OCI-LY7 (cell line): ENCODE measurements around the gene MUL1. TPM values are rescaled to one million over a fixed set of nuclear protein-coding genes. Genes with fewer than 3 reads are reported as not detected.
A peak's percentile ranks its signal among the peaks of the same experiment; 100 is the strongest.
"Not testable (repeated sequence)": the region's sequence is repeated elsewhere in the genome, so short reads cannot be mapped to it uniquely, and the experiment has no call there.

Experiments
- BruUV-seq: library from RNA; stranded (reverse); fragments of 400-500 nt; replicated peaks from 2 replicates; lab custom pipeline; 2021; lab: Mats Ljungman, UMichigan
- CTCF ChIA-PET: fragments of 300-600 bp; sonication (Branson Sonifier 250); formaldehyde crosslinking; loops from one replicate; lab custom pipeline; 2022; ENCODE audit warnings: antibody characterized with exemption; ENCODE audit not compliant: unreplicated experiment; lab: Charles Lee
- POLR2A ChIA-PET: fragments of 300-600 bp; sonication (Branson Sonifier 250); formaldehyde crosslinking; loops from one replicate; lab custom pipeline; 2022; ENCODE audit warnings: antibody characterized with exemption; lab: Charles Lee
- DNase-seq: peaks from one replicate; pipeline ENCODE4 v3.0.0-alpha.2; 2015; ENCODE audit warnings: low spot score
- H2AFZ ChIP-seq: fragments of 200-600 bp; sonication (generic), shearing (Covaris generic); 2 replicates; pipeline ENCODE4 v1.6.1; 2014; ENCODE audit warnings: mild to moderate bottlenecking, antibody characterized with exemption, low read length, moderate library complexity
- H3K27ac ChIP-seq: fragments of 200-600 bp; sonication (generic); 2 replicates; pipeline ENCODE4 v1.5.1; 2014; ENCODE audit warnings: mixed run types, low read depth, mild to moderate bottlenecking, moderate library complexity, low read length, inconsistent platforms; ENCODE audit not compliant: poor library complexity, severe bottlenecking
- H3K36me3 ChIP-seq: fragments of 200-600 bp; sonication (generic); 2 replicates; pipeline ENCODE4 v1.6.1; 2014; ENCODE audit warnings: mild to moderate bottlenecking, antibody characterized with exemption, low read length, moderate library complexity, mixed read lengths; ENCODE audit not compliant: insufficient read depth
- H3K4me1 ChIP-seq: fragments of 200-600 bp; sonication (generic); 2 replicates; pipeline ENCODE4 v1.5.1; 2014; ENCODE audit warnings: mild to moderate bottlenecking, low read length; ENCODE audit not compliant: insufficient read depth, poor library complexity, severe bottlenecking
- H3K4me2 ChIP-seq: fragments of 200-600 bp; sonication (generic); 2 replicates; pipeline ENCODE4 v1.6.1; 2014; ENCODE audit warnings: mild to moderate bottlenecking, low read length
- H3K4me3 ChIP-seq: fragments of 200-600 bp; sonication (generic); 2 replicates; pipeline ENCODE4 v1.5.1; 2014; ENCODE audit warnings: mild to moderate bottlenecking, low read depth, low read length; ENCODE audit not compliant: poor library complexity, severe bottlenecking
- H3K79me2 ChIP-seq: fragments of 200-600 bp; sonication (generic); 2 replicates; pipeline ENCODE4 v1.6.1; 2016; ENCODE audit warnings: low read depth, mild to moderate bottlenecking, low read length, moderate library complexity, mixed read lengths; ENCODE audit not compliant: insufficient read depth
- H3K9me2 ChIP-seq: fragments of 200-600 bp; sonication (generic); 2 replicates; pipeline ENCODE4 v1.6.1; 2016; ENCODE audit warnings: mild to moderate bottlenecking, low read length, mixed read lengths; ENCODE audit not compliant: insufficient read depth
- H3K9me3 ChIP-seq: fragments of 200-600 bp; sonication (generic); 2 replicates; pipeline ENCODE4 v1.6.1; 2014; ENCODE audit warnings: mild to moderate bottlenecking, mixed run types, low read length, mixed read lengths
- H4K20me1 ChIP-seq: fragments of 200-600 bp; sonication (generic); 2 replicates; pipeline ENCODE4 v1.6.1; 2014; ENCODE audit warnings: mild to moderate bottlenecking, antibody characterized with exemption, low read length, moderate library complexity, mixed read lengths; ENCODE audit not compliant: insufficient read depth
- EZH2phosphoT487 ChIP-seq: fragments of 200-600 bp; sonication (generic); IDR thresholded peaks from 2 replicates; pipeline ENCODE4 v1.6.1; 2018; ENCODE audit warnings: low read depth, borderline replicate concordance, mild to moderate bottlenecking, mixed run types, antibody characterized with exemption, low read length, moderate library complexity, mixed read lengths
- intact Hi-C: fragments of 100-400 bp; cut with micrococcal nuclease; formaldehyde crosslinking; loops from one replicate; pipeline ENCODE4 v1.10.0; 2022; ENCODE audit not compliant: unreplicated experiment
- total RNA-seq, 2 experiments: library from RNA; depleted of rRNA in 1 of 2; stranded (reverse); fragments of >200 nt in 1 of 2; shearing (Covaris generic) in 1 of 2; gene quantifications; 2 replicates each; pipeline ENCODE4 v1.2.3, GENCODE V29; 2014 to 2022
- TF ChIP-seq, protein P1 (sequence below): fragments of 200-600 bp; sonication (generic); conservative IDR thresholded peaks from 2 replicates; pipeline ENCODE4 v1.5.1; 2014; ENCODE audit warnings: mild to moderate bottlenecking, antibody characterized with exemption, low read length, moderate library complexity, mixed read lengths

MUL1 gene
- total RNA-seq, 2 experiments from 2014 or later: 16.3 to 25.2 TPM

DNA sequence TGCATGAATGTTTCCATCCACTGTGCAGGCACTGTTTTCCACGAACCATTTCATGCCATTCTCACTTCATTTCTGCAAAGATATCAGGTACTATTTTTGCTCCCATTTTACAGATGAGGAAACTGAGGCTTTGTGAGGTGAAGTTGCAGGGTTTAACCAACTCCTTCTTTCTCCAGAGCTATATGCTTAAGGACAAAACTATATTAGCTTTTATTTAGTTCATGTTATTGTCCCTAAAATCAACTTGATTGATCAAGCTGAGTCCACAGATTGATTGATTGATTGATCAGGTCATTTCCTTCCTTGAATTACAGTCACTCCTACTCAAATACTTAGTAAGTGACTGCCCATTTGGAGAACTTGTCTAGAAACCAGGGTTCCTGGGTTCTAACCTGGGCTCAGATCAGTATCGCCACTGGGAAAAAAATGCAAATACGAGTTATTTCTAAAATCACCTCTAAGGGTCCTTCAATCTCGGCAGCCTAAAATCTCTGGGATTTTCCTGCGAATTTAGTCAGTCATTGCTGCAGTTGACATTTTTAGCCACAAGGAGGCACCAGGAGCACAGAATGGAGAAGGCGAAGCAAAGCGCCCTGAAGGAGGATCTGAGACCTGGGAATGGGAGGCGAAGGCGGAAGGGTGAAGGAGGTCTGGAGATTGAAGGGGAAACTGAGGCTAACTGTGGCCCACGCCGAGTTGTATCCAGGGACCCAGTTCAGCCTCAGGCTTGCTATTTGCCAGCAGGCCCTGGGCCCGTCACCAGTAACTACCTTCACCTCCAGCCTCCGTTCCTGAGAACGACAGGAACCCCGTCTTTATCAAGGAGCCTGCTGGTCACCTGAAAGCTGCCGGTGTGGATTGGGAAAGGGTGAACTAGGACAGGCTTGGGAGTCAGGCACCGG, 14.3 kb upstream of the MUL1 start:
- TF ChIP-seq EZH2phosphoT487: no peak
- TF ChIP-seq, protein P1, sequence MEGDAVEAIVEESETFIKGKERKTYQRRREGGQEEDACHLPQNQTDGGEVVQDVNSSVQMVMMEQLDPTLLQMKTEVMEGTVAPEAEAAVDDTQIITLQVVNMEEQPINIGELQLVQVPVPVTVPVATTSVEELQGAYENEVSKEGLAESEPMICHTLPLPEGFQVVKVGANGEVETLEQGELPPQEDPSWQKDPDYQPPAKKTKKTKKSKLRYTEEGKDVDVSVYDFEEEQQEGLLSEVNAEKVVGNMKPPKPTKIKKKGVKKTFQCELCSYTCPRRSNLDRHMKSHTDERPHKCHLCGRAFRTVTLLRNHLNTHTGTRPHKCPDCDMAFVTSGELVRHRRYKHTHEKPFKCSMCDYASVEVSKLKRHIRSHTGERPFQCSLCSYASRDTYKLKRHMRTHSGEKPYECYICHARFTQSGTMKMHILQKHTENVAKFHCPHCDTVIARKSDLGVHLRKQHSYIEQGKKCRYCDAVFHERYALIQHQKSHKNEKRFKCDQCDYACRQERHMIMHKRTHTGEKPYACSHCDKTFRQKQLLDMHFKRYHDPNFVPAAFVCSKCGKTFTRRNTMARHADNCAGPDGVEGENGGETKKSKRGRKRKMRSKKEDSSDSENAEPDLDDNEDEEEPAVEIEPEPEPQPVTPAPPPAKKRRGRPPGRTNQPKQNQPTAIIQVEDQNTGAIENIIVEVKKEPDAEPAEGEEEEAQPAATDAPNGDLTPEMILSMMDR: peak; percentile 95
- BruUV-seq: no TSS peak
- Histone ChIP-seq H3K4me3 (no peak overlapping the region), H3K36me3 (no peaks in the 10 kb centered on the region), H3K9me3 (no peaks in the 10 kb centered on the region), H3K4me1 (no peaks in the 10 kb centered on the region), H3K4me2 (no peak overlapping the region), H3K9me2 (no peaks in the 10 kb centered on the region), H3K79me2 (no peaks in the 10 kb centered on the region), H3K27ac (no peak overlapping the region), H4K20me1 (no peaks in the 10 kb centered on the region), H2AFZ (no peak overlapping the region)
- ChIA-PET POLR2A (interaction anchor here (0.6 to 0.7 kb wide), 5 partner anchors 13 to 657 kb away, joined by 3 to 5 read pairs (median 4); no protein-coding TSS in a partner anchor), CTCF (no interaction called here)
- peak; percentile 69 for DNase-seq
- intact Hi-C loops: loop anchor here (1.0 kb wide), 2 partner anchors 111 to 673 kb away; partner anchors contain the start of gene PINK1

DNA sequence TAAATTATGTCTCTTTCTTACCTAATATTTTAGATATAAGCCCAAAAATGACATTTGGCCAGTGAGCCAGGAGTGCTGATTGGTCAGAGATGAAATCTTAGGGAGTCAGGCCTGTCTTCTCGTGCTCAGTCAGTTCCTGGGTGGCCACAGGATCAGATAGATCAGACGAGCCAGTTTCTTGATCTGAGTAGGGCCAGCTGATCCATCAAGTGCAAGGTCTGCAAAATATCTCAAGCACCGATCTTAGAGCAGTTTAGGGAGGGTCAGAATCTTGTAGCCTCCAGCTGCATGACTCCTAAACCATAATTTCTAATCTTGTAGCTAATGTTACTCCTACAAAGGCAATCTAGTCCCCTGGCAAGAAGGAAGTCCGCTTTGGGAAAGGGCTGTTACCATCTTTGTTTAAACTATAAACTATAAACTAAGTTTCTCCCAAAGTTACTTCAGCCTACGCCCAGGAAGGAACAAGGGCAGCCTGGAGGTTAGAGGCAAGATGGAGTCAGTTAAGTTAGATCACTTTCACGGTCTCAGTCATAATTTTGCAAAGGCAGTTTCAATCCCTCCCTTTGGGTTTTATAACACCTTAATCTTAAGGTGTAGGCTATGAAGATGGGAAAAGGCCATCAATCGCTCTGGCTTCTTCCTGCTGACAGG, 11.8 kb upstream of the MUL1 start:
- intact Hi-C loops, H3K4me2 ChIP-seq, CTCF ChIA-PET: not testable (repeated sequence)

More for the DNA sequence above, 11.8 kb upstream of the MUL1 start:
- H3K4me1 ChIP-seq, H3K36me3 ChIP-seq, H3K4me3 ChIP-seq, H3K9me2 ChIP-seq, H3K79me2 ChIP-seq, POLR2A ChIA-PET, BruUV-seq, H3K9me3 ChIP-seq, H4K20me1 ChIP-seq, DNase-seq, H3K27ac ChIP-seq: not testable (repeated sequence)
- peak overlapping the region; percentile 62; the same call in 1 of the 2 replicates for H2AFZ ChIP-seq
